Esophagus muscularis mucosa (tissue), 3 donors: ENCODE measurements around the gene CACNG1.

ENCODE experiments used
- POLR2AphosphoS5 ChIP-seq, 2 donors: sonication (generic); formaldehyde crosslinking; IDR thresholded peaks; one replicate each; pipeline ENCODE4 v1.6.1; 2017; ENCODE audit warnings: antibody characterized with exemption in 2 of 2
- TF ChIP-seq, protein P1 (sequence below), 3 experiments: fragments of 200-600 bp in 2 of 3; fragments of 450-650 bp in 1 of 3; sonication (generic) in 2 of 3; IDR thresholded peaks; one replicate each; pipeline ENCODE4 v1.5.1; 2017 to 2019; ENCODE audit warnings: antibody characterized with exemption in 3 of 3, mild to moderate bottlenecking in 2 of 3, moderate library complexity in 1 of 3

GRCh38 chr17:67044016-67044772, at the start of gene CACNG1:
- TF ChIP-seq, protein P1, sequence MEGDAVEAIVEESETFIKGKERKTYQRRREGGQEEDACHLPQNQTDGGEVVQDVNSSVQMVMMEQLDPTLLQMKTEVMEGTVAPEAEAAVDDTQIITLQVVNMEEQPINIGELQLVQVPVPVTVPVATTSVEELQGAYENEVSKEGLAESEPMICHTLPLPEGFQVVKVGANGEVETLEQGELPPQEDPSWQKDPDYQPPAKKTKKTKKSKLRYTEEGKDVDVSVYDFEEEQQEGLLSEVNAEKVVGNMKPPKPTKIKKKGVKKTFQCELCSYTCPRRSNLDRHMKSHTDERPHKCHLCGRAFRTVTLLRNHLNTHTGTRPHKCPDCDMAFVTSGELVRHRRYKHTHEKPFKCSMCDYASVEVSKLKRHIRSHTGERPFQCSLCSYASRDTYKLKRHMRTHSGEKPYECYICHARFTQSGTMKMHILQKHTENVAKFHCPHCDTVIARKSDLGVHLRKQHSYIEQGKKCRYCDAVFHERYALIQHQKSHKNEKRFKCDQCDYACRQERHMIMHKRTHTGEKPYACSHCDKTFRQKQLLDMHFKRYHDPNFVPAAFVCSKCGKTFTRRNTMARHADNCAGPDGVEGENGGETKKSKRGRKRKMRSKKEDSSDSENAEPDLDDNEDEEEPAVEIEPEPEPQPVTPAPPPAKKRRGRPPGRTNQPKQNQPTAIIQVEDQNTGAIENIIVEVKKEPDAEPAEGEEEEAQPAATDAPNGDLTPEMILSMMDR (IDR thresholded peaks at IDR 0.05): no peak
- TF ChIP-seq POLR2AphosphoS5 (IDR thresholded peaks at IDR 0.05): no peak
